HEK293 (cell line): ENCODE data around the gene KRTAP10-1.

Experiments
- CTCF ChIA-PET: fragments of 350-600 bp; formaldehyde crosslinking; extraction: SDS; loops from one replicate; lab custom pipeline; 2021; ENCODE audit warnings: antibody characterized with exemption; lab: Yijun Ruan, JAX
- POLR2A ChIA-PET: fragments of 300-600 bp; formaldehyde crosslinking; extraction: SDS; loops from one replicate; lab custom pipeline; 2020; ENCODE audit warnings: antibody characterized with exemption, inconsistent platforms; lab: Yijun Ruan, JAX
- H3K27ac ChIP-seq: fragments of 200-500 bp; sonication (Bioruptor generic); 2 replicates; pipeline ENCODE4 v1.5.1; 2014; ENCODE audit warnings: low read depth, low read length, control low read depth, inconsistent platforms; ENCODE audit errors: extremely low read depth
- H3K36me3 ChIP-seq, 2 experiments: fragments of 200-500 bp in 1 of 2; sonication (Bioruptor generic) in 1 of 2; 1 replicate in 1 of 2; 2 replicates in 1 of 2; pipeline ENCODE4 v1.5.1; 2014 to 2017; ENCODE audit warnings: inconsistent platforms in 2 of 2, low read length in 2 of 2; ENCODE audit not compliant: control insufficient read depth in 2 of 2, insufficient read depth in 1 of 2
- H3K4me1 ChIP-seq: fragments of 200-500 bp; sonication (Bioruptor generic); 2 replicates; pipeline ENCODE4 v1.5.1; 2014; ENCODE audit warnings: mild to moderate bottlenecking, low read length, inconsistent platforms; ENCODE audit not compliant: control insufficient read depth, insufficient read depth
- H3K4me3 ChIP-seq: 2 replicates; pipeline ENCODE4 v1.5.1; 2011; ENCODE audit warnings: low read depth, mild to moderate bottlenecking, control low read depth, low read length, moderate library complexity
- H3K9me3 ChIP-seq: fragments of 200-500 bp; sonication (Bioruptor generic); 2 replicates; pipeline ENCODE4 v1.5.1; 2014; ENCODE audit warnings: low read depth, low read length, inconsistent platforms; ENCODE audit not compliant: control insufficient read depth, insufficient read depth
- EGR2 ChIP-seq: fragments of 450-650 bp; formaldehyde crosslinking; IDR thresholded peaks from 2 replicates; pipeline ENCODE4 v1.5.1; 2016; ENCODE audit warnings: low read depth, missing biosample characterization, missing genetic modification characterization
- KLF17 ChIP-seq: fragments of 450-650 bp; formaldehyde crosslinking; IDR thresholded peaks from 2 replicates; pipeline ENCODE4 v1.5.1; 2016; ENCODE audit warnings: missing biosample characterization, missing genetic modification characterization
- KLF7 ChIP-seq: fragments of 450-650 bp; formaldehyde crosslinking; IDR thresholded peaks from 2 replicates; pipeline ENCODE4 v1.5.1; 2016; ENCODE audit warnings: missing biosample characterization, missing genetic modification characterization, borderline replicate concordance
- OVOL3 ChIP-seq: fragments of 450-650 bp; formaldehyde crosslinking; IDR thresholded peaks from 2 replicates; pipeline ENCODE4 v1.5.1; 2016; ENCODE audit warnings: missing biosample characterization, missing genetic modification characterization
- PATZ1 ChIP-seq: fragments of 450-650 bp; formaldehyde crosslinking; IDR thresholded peaks from 2 replicates; pipeline ENCODE4 v1.5.1; 2016; ENCODE audit warnings: missing biosample characterization, missing genetic modification characterization
- SCRT1 ChIP-seq: fragments of 450-650 bp; formaldehyde crosslinking; IDR thresholded peaks from 2 replicates; pipeline ENCODE4 v1.5.1; 2016; ENCODE audit warnings: missing biosample characterization, missing genetic modification characterization, borderline replicate concordance
- ZNF174 ChIP-seq: fragments of 450-650 bp; formaldehyde crosslinking; IDR thresholded peaks from 2 replicates; pipeline ENCODE4 v1.5.0; 2017; ENCODE audit warnings: missing biosample characterization, mild to moderate bottlenecking, missing genetic modification characterization
- ZNF449 ChIP-seq: fragments of 450-650 bp; formaldehyde crosslinking; IDR thresholded peaks from 2 replicates; pipeline ENCODE4 v1.5.1; 2017; ENCODE audit warnings: missing biosample characterization, mild to moderate bottlenecking, missing genetic modification characterization, moderate library complexity
- ZNF518A ChIP-seq: fragments of 450-650 bp; formaldehyde crosslinking; conservative IDR thresholded peaks from 2 replicates; pipeline ENCODE4 v1.5.1; 2016; ENCODE audit warnings: low read depth, missing biosample characterization, missing genetic modification characterization
- ZNF692 ChIP-seq: fragments of 450-650 bp; formaldehyde crosslinking; IDR thresholded peaks from 2 replicates; pipeline ENCODE4 v1.5.1; 2016; ENCODE audit warnings: missing biosample characterization, missing genetic modification characterization
- ZNF843 ChIP-seq: fragments of 450-650 bp; formaldehyde crosslinking; IDR thresholded peaks from 2 replicates; pipeline ENCODE4 v1.5.1; 2016; ENCODE audit warnings: missing biosample characterization, missing genetic modification characterization
- TF ChIP-seq, protein P1 (sequence below): fragments of 450-650 bp; formaldehyde crosslinking; IDR thresholded peaks from 2 replicates; pipeline ENCODE4 v1.5.1; 2016; ENCODE audit warnings: missing biosample characterization, missing genetic modification characterization

The KRTAP10-1 gene

DNA sequence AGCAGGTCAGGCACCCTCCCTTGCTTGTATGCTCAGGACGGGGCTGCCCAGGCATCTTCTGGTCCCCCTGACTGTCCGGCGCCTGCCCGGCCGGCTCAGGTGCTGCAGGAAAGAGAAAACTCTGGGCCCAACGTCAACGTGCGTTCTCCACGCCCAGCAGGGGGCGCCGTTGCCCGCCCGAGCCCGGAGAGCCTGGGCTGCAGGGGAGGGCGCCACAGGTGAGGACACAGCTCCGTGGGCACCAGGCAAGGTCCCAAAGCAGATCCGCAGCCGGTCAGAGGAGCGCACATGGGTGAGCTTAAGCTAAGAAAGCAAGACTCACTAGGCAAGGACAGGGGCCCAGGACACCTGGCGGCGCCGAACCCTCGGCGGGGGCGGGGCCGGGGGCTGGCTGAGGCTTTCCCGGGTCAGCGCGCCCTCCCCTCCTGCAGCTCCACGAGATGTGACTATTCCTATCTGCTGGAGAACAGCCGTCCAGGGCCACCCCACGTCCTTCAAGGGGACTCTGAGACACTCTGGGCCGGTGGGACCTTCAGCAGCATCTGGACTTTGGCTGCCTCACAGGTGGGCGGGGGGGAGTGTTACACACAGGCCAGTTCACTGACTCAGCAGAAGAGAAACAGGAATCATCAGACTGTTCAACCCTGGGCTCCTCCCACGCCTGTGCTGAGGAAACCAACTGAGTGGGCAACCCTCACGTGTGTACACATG lies 29.3 kb downstream of the KRTAP10-1 start (continued):
- peak; percentile 77 for TF ChIP-seq ZNF692
- TF ChIP-seq OVOL3 = no peak
- TF ChIP-seq PATZ1 (tag by site-specific recombination) = peak; percentile 87
- TF ChIP-seq, protein P1, sequence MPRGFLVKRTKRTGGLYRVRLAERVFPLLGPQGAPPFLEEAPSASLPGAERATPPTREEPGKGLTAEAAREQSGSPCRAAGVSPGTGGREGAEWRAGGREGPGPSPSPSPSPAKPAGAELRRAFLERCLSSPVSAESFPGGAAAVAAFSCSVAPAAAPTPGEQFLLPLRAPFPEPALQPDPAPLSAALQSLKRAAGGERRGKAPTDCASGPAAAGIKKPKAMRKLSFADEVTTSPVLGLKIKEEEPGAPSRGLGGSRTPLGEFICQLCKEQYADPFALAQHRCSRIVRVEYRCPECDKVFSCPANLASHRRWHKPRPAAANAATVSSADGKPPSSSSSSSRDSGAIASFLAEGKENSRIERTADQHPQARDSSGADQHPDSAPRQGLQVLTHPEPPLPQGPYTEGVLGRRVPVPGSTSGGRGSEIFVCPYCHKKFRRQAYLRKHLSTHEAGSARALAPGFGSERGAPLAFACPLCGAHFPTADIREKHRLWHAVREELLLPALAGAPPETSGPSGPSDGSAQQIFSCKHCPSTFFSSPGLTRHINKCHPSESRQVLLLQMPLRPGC (tag by site-specific recombination) = 0 out of 2 replicates have a peak, but pooled peaks have one; percentile 20
- peak; percentile 90 for TF ChIP-seq EGR2 (tag by site-specific recombination)
- TF ChIP-seq KLF7 (tag by site-specific recombination) = no peak
- TF ChIP-seq ZNF449 (tag by site-specific recombination) = no peak
- TF ChIP-seq ZNF174 = no peak
- TF ChIP-seq SCRT1 (tag by site-specific recombination) = peak; percentile 99
- TF ChIP-seq KLF17 (tag by site-specific recombination) = peak; percentile 28; the same call in 1 of the 2 replicates

DNA sequence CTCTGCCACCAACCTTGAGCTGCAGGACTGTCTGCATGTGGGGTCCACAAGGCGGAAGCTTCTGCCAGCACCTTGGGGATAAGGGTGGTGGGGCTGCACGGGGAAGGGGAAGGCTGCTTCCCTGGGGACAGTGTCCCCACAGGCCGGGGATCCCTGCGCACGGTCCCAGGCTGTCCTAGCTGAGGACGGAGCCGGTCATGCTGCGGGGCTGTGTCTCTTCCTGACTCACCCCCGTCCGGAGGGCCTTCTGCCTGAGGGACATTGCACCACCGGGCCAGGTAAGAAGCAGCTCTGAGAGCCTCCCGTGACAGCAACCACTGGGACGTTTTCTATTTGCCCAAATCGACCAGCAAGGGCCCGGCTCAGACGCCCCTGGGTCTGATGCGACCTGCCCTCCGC lies 29.9 kb downstream of the KRTAP10-1 start:
- Histone ChIP-seq H3K4me3 (no peak overlapping the region), H3K9me3 (no peaks in the 10 kb centered on the region), H3K27ac (no peak overlapping the region), H3K36me3 (no peaks in the 10 kb centered on the region), H3K4me1 (no peaks in the 10 kb centered on the region; the same call in 1 of the 2 replicates)
- ChIA-PET CTCF (interaction anchor here (0.6 to 3.7 kb wide), 42 partner anchors 9 to 793 kb away, joined by 3 to 43 read pairs (median 4); partner anchors contain the start of gene UBE2G2), POLR2A (interaction anchor here (1.4 kb wide), 1 partner anchor 430 kb away, joined by 3 read pairs; the partner anchor contains the start of gene SLX9)
- TF ChIP-seq ZNF843 (tag by site-specific recombination) = no peak
- TF ChIP-seq ZNF518A (tag by site-specific recombination) = no peak
